Esophagus muscularis mucosa (tissue), 4 donors: ENCODE results near the gene UTP11.

Experiments used
- CTCF ChIP-seq, 3 experiments: fragments of 200-600 bp in 2 of 3; fragments of 450-650 bp in 1 of 3; sonication (generic) in 2 of 3; IDR thresholded peaks; one replicate each; pipeline ENCODE4 v1.5.1; 2017 to 2019; ENCODE audit warnings: antibody characterized with exemption in 3 of 3, mild to moderate bottlenecking in 2 of 3, moderate library complexity in 1 of 3
- EP300 ChIP-seq: sonication (generic); formaldehyde crosslinking; IDR thresholded peaks from one replicate; pipeline ENCODE4 v1.6.1; 2017; ENCODE audit warnings: antibody characterized with exemption
- POLR2A ChIP-seq: fragments of 450-650 bp; IDR thresholded peaks from one replicate; pipeline ENCODE4 v1.6.1; 2017; ENCODE audit warnings: antibody characterized with exemption, moderate library complexity, mild to moderate bottlenecking, low read depth

- TF ChIP-seq EP300 (no peak), POLR2A (no peak), CTCF (IDR thresholded peaks at IDR 0.05) (no peak)
These were observed 16.6 kb downstream of the UTP11 start for GRCh38 chr1:38029081-38029681.
